Endothelial cell of umbilical vein (primary cell): ENCODE results near the gene RYR2. TPM values are rescaled to one million over a fixed set of nuclear protein-coding genes. Genes with fewer than 3 reads are reported as not detected.

ENCODE experiments used
- BruUV-seq: library from RNA; stranded (reverse); fragments of 400-500 nt; replicated peaks from 2 replicates; lab custom pipeline; 2021; lab: Mats Ljungman, UMichigan
- CTCF ChIA-PET: fragments of 300-600, 350-600 bp; sonication (Branson Sonifier 250); formaldehyde crosslinking; loops from one replicate; lab custom pipeline; 2021; ENCODE audit warnings: antibody characterized with exemption, inconsistent platforms; lab: Charles Lee
- POLR2A ChIA-PET: fragments of 300-600, 350-600 bp; sonication (Branson Sonifier 250); formaldehyde crosslinking; loops from one replicate; lab custom pipeline; 2021; ENCODE audit warnings: antibody characterized with exemption, inconsistent platforms; lab: Charles Lee
- DNase-seq: peaks from one replicate; pipeline ENCODE4 v3.0.0-alpha.2; 2011; ENCODE audit warnings: low read depth, low spot score
- FAIRE-seq: peaks from 2 replicates; lab custom pipeline; 2011; peaks lifted over from hg19 to GRCh38; lab: Jason Lieb, UNC
- H2AFZ ChIP-seq: 2 replicates; pipeline ENCODE4 v1.6.0; 2012; ENCODE audit warnings: low read depth, low read length, control low read depth, inconsistent platforms
- H3K27ac ChIP-seq: 2 replicates; pipeline ENCODE4 v1.5.1; 2011; ENCODE audit warnings: low read depth, mild to moderate bottlenecking, control low read depth, low read length, moderate library complexity; ENCODE audit not compliant: insufficient read depth
- H3K27me3 ChIP-seq, 2 experiments: 2 replicates each; pipeline versions ENCODE4 v1.6.0 to v1.6.1; 2011; ENCODE audit warnings: low read length in 2 of 2, mixed read lengths in 1 of 2; ENCODE audit not compliant: control insufficient read depth in 2 of 2, insufficient read depth in 2 of 2
- H3K36me3 ChIP-seq, 2 experiments: 2 replicates in 1 of 2; 3 replicates in 1 of 2; pipeline ENCODE4 v1.5.1; 2011; ENCODE audit warnings: low read length in 2 of 2, mild to moderate bottlenecking in 1 of 2, moderate library complexity in 1 of 2; ENCODE audit not compliant: control insufficient read depth in 2 of 2, insufficient read depth in 2 of 2; ENCODE audit errors: extremely low read depth in 1 of 2
- H3K4me1 ChIP-seq: 3 replicates; pipeline ENCODE4 v1.5.1; 2011; ENCODE audit warnings: mild to moderate bottlenecking, low read length; ENCODE audit not compliant: control insufficient read depth, insufficient read depth; ENCODE audit errors: extremely low read depth
- H3K4me2 ChIP-seq: 2 replicates; pipeline ENCODE4 v1.6.1; 2011; ENCODE audit warnings: low read length, control low read depth, mixed read lengths; ENCODE audit not compliant: insufficient read depth
- H3K4me3 ChIP-seq, 3 experiments: fragments of 200-600 bp in 1 of 3; sonication (generic), shearing (Covaris generic) in 1 of 3; replicated peaks in 1 of 3; 2 replicates each; pipeline ENCODE4 v1.5.1; 2011 to 2016; ENCODE audit warnings: control low read depth in 3 of 3, low read length in 3 of 3, mild to moderate bottlenecking in 2 of 3, inconsistent platforms in 1 of 3, low read depth in 1 of 3, moderate library complexity in 1 of 3; ENCODE audit not compliant: insufficient read depth in 1 of 3
- H3K79me2 ChIP-seq: 2 replicates; pipeline ENCODE4 v1.6.0; 2012; ENCODE audit warnings: low read length, inconsistent platforms; ENCODE audit not compliant: control insufficient read depth, insufficient read depth
- H3K9ac ChIP-seq: replicated peaks from 2 replicates; pipeline ENCODE3; 2011; ENCODE audit warnings: low read length, control low read depth; ENCODE audit not compliant: insufficient read depth; ENCODE audit errors: extremely low read depth
- H3K9me1 ChIP-seq: replicated peaks from 3 replicates; pipeline ENCODE4 v1.6.0; 2011; ENCODE audit warnings: mild to moderate bottlenecking, low read length; ENCODE audit not compliant: control insufficient read depth, insufficient read depth; ENCODE audit errors: extremely low read depth
- H3K9me3 ChIP-seq: replicated peaks from 2 replicates; pipeline ENCODE4 v1.5.1; 2012; ENCODE audit warnings: low read length, inconsistent platforms; ENCODE audit not compliant: control insufficient read depth, insufficient read depth
- H4K20me1 ChIP-seq: replicated peaks from 2 replicates; pipeline ENCODE3; 2011; ENCODE audit warnings: mild to moderate bottlenecking, low read length; ENCODE audit not compliant: control insufficient read depth, insufficient read depth; ENCODE audit errors: extremely low read depth
- EZH2 ChIP-seq: IDR thresholded peaks from 2 replicates; pipeline ENCODE4 v1.6.1; 2012; ENCODE audit warnings: borderline replicate concordance, low read depth, mild to moderate bottlenecking, moderate library complexity, low read length, inconsistent platforms; ENCODE audit not compliant: severe bottlenecking
- FOS ChIP-seq: IDR thresholded peaks from 2 replicates; pipeline ENCODE4 v1.6.1; 2011; ENCODE audit warnings: mild to moderate bottlenecking, low read length, moderate library complexity, borderline replicate concordance; ENCODE audit not compliant: insufficient read depth
- GATA2 ChIP-seq: IDR thresholded peaks from 2 replicates; pipeline ENCODE4 v1.7.0; 2011; ENCODE audit warnings: low read depth, mild to moderate bottlenecking, moderate library complexity, mixed read lengths, low read length; ENCODE audit not compliant: insufficient read length, insufficient read depth
- JUN ChIP-seq: IDR thresholded peaks from 2 replicates; pipeline ENCODE4 v1.6.1; 2011; ENCODE audit warnings: borderline replicate concordance, low read depth; ENCODE audit not compliant: insufficient read length, insufficient read depth
- MYC ChIP-seq: IDR thresholded peaks from one replicate; pipeline ENCODE4 v1.6.1; 2011; ENCODE audit warnings: mild to moderate bottlenecking, low read depth, low read length
- POLR2A ChIP-seq: IDR thresholded peaks from 2 replicates; pipeline ENCODE4 v1.6.1; 2012; ENCODE audit warnings: low read depth, mild to moderate bottlenecking, control low read depth, low read length
- POLR2AphosphoS5 ChIP-seq: IDR thresholded peaks from 2 replicates; pipeline ENCODE4 v1.6.1; 2012; ENCODE audit warnings: low read depth, mild to moderate bottlenecking, control low read depth, low read length, moderate library complexity; ENCODE audit not compliant: insufficient read depth
- dilution Hi-C: fragments of 300-500 bp; cut with MboI; formaldehyde crosslinking; loops from one replicate; pipeline ENCODE4 v1.15.0; 2019; ENCODE audit warnings: low sequenced_read_pairs; ENCODE audit not compliant: extremely low pct_ligation_motif_present
- intact Hi-C: fragments of 100-400 bp; cut with micrococcal nuclease; formaldehyde crosslinking; loops from one replicate; pipeline ENCODE4 v1.10.0; 2022
- polyA plus RNA-seq, 4 experiments: library from polyadenylated mRNA; depleted of rRNA in 3 of 4; stranded (reverse) in 3 of 4; unstranded in 1 of 4; fragments of >200 nt; gene quantifications; 2 replicates each; pipeline versions ENCODE4 v1.2.1 to v1.2.3, GENCODE V29; 2011 to 2012; ENCODE audit warnings: missing spikeins in 1 of 4
- total RNA-seq: library from RNA; stranded (reverse); gene quantifications from 2 replicates; pipeline ENCODE4 v1.2.3, GENCODE V29; 2021
- TF ChIP-seq, protein P1 (sequence below): IDR thresholded peaks from 2 replicates; pipeline ENCODE4 v1.6.1; 2011; ENCODE audit not compliant: insufficient read depth, insufficient read length
- TF ChIP-seq, protein P2 (sequence below), 2 donors: IDR thresholded peaks; 1 replicate in 1 of 2; 2 replicates in 1 of 2; pipeline ENCODE4 v1.5.1; 2011; ENCODE audit warnings: low read length in 2 of 2, mild to moderate bottlenecking in 2 of 2, moderate library complexity in 2 of 2, control low read depth in 1 of 2, inconsistent platforms in 1 of 2, low read depth in 1 of 2; ENCODE audit not compliant: insufficient read depth in 1 of 2; ENCODE audit errors: extremely low read depth in 1 of 2

The RYR2 gene
- total and polyA plus RNA-seq, 2 donors (not counting 3 experiments of a cell fraction or from before 2014, with no cell fraction given): not detected

DNA sequence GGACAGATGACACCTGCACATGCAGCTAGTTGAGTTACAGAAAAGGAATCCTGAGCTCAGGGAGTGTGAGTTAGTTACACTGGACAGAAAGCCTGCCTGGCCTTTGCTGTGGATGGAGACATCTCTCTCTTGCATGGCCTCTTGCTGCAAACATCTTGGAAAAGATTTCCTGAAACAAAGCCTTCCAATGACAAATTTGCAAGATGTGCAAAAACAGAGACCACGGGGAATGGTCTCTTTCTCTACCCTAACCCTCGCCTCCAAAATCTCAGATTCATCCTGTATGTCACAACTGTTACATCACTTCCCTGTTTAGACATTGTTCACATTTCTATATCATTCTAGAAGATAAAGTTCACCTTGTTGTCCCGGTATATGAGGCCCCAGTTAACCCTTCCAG, 415.6 kb downstream of the RYR2 start:
- FAIRE-seq: no peak
- dilution Hi-C loops: no loop called here
- Histone ChIP-seq H3K4me3 (no peak overlapping the region), H2AFZ (no peak overlapping the region), H3K9me1 (no peaks in the 10 kb centered on the region), H3K36me3 (no peaks in the 10 kb centered on the region), H4K20me1 (no peaks in the 10 kb centered on the region), H3K4me2 (no peak overlapping the region), H3K79me2 (no peaks in the 10 kb centered on the region), H3K9me3 (peaks cover 1% of the 10 kb centered on the region), H3K9ac (no peak overlapping the region), H3K4me1 (no peaks in the 10 kb centered on the region), H3K27ac (no peak overlapping the region), H3K27me3 (no peaks in the 10 kb centered on the region)
- CTCF ChIA-PET: no interaction called here
- BruUV-seq: no TSS peak
- TF ChIP-seq JUN (no peak), POLR2A (no peak), EZH2 (no peak), MYC (no peak), GATA2 (no peak), FOS (no peak), POLR2AphosphoS5 (no peak)
- TF ChIP-seq, protein P1, sequence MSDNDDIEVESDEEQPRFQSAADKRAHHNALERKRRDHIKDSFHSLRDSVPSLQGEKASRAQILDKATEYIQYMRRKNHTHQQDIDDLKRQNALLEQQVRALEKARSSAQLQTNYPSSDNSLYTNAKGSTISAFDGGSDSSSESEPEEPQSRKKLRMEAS: no peak
- TF ChIP-seq, protein P2, sequence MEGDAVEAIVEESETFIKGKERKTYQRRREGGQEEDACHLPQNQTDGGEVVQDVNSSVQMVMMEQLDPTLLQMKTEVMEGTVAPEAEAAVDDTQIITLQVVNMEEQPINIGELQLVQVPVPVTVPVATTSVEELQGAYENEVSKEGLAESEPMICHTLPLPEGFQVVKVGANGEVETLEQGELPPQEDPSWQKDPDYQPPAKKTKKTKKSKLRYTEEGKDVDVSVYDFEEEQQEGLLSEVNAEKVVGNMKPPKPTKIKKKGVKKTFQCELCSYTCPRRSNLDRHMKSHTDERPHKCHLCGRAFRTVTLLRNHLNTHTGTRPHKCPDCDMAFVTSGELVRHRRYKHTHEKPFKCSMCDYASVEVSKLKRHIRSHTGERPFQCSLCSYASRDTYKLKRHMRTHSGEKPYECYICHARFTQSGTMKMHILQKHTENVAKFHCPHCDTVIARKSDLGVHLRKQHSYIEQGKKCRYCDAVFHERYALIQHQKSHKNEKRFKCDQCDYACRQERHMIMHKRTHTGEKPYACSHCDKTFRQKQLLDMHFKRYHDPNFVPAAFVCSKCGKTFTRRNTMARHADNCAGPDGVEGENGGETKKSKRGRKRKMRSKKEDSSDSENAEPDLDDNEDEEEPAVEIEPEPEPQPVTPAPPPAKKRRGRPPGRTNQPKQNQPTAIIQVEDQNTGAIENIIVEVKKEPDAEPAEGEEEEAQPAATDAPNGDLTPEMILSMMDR (IDR thresholded peaks at IDR 0.05; ENCODE audit: extremely low read depth in 1 of 2, insufficient read depth in 1 of 2, low read depth in 1 of 2, low read length in 2 of 2): no peak
- no peak for DNase-seq
- intact Hi-C loops: no loop called here
- POLR2A ChIA-PET: no interaction called here
